SK-N-MC (cell line): Measurements from ENCODE around the gene THYN1.

Experiments used
- DNase-seq: peaks from one replicate; pipeline ENCODE4 v3.0.0-alpha.2; 2011; ENCODE audit warnings: low read depth, low spot score
- H3K27ac ChIP-seq: fragments of 200-600 bp; sonication (generic); 2 replicates; pipeline ENCODE4 v1.5.1; 2016; ENCODE audit warnings: mixed run types
- H3K36me3 ChIP-seq: fragments of 200-600 bp; sonication (generic); 2 replicates; pipeline ENCODE4 v1.6.1; 2017; ENCODE audit warnings: antibody characterized with exemption, low read length, mixed read lengths; ENCODE audit not compliant: insufficient read depth
- H3K4me3 ChIP-seq: fragments of 200-600 bp; sonication (generic); 2 replicates; pipeline ENCODE4 v1.5.1; 2016
- H3K9ac ChIP-seq: fragments of 200-600 bp; sonication (generic); 2 replicates; pipeline ENCODE4 v1.8.0; 2017; ENCODE audit warnings: mixed run types, mixed read lengths; ENCODE audit not compliant: insufficient read length
- H3K9me3 ChIP-seq: fragments of 200-600 bp; sonication (generic); 2 replicates; pipeline ENCODE4 v1.6.1; 2017; ENCODE audit warnings: low read depth, mild to moderate bottlenecking, antibody characterized with exemption, low read length, moderate library complexity, mixed read lengths
- EZH2 ChIP-seq: fragments of 200-600 bp; sonication (generic); IDR thresholded peaks from one replicate; pipeline ENCODE4 v1.6.1; 2017; ENCODE audit warnings: antibody characterized with exemption
- FOXP2 ChIP-seq: optimal IDR thresholded peaks from 2 replicates; pipeline ENCODE3; 2011; ENCODE audit warnings: mild to moderate bottlenecking, moderate library complexity; ENCODE audit not compliant: insufficient read depth; ENCODE audit errors: extremely low read length, control extremely low read depth
- POLR2AphosphoS5 ChIP-seq: IDR thresholded peaks from 2 replicates; pipeline ENCODE4 v1.6.1; 2012; ENCODE audit warnings: mild to moderate bottlenecking, low read depth, low read length, borderline replicate concordance

The THYN1 gene

GRCh38 chr11:134224710-134225664, 28.2 kb downstream of the THYN1 start:
- Histone ChIP-seq H3K36me3 (peaks cover 14% of the 10 kb centered on the region), H3K9me3 (no peaks in the 10 kb centered on the region), H3K9ac (peak overlapping the region; percentile 73), H3K27ac (no peak overlapping the region), H3K4me3 (peak overlapping the region; percentile 99)
- DNase-seq: no peak
- no peak for TF ChIP-seq EZH2
- no peak for TF ChIP-seq POLR2AphosphoS5
- TF ChIP-seq FOXP2: no peak

GRCh38 chr11:134223836-134224709, 29.1 kb downstream of the THYN1 start, which contains the start of the genes NCAPD3 and VPS26B:
Gene NCAPD3, minus strand, starts transcription at chr11:134223967. Its CDS starts 41 bp downstream, at chr11:134223926.
Gene VPS26B, plus strand, starts transcription at chr11:134224671. Its CDS starts 452 bp downstream, at chr11:134225123.
- peak within 1 kb of the TSS; percentile 89 for H3K9ac ChIP-seq
- peak within 1 kb of the TSS; percentile 99 for H3K4me3 ChIP-seq
- peak; percentile 70 for DNase-seq
- H3K9me3 ChIP-seq: no peaks in the 10 kb centered on the region
- H3K27ac ChIP-seq: peak within 1 kb of the TSS; percentile 71; the same call in 1 of the 2 replicates
- TF ChIP-seq EZH2: no peak
- peak; percentile 36 for TF ChIP-seq FOXP2
- peak; percentile 94 for TF ChIP-seq POLR2AphosphoS5
- peaks cover 21% of the 10 kb centered on the region for H3K36me3 ChIP-seq

- peaks cover 31% of the 10 kb centered on the region for H3K36me3 ChIP-seq
- TF ChIP-seq POLR2AphosphoS5 (no peak), EZH2 (no peak), FOXP2 (no peak)
- no peak overlapping the region for H3K27ac ChIP-seq
- H3K9ac ChIP-seq: peak overlapping the region; percentile 78
- no peaks in the 10 kb centered on the region for H3K9me3 ChIP-seq
- DNase-seq: no peak
- H3K4me3 ChIP-seq: peak overlapping the region; percentile 99
Measured at GRCh38 chr11:134223121-134223520, 30.0 kb downstream of the THYN1 start.

GRCh38 chr11:134216816-134217215, 36.3 kb downstream of the THYN1 start:
- Histone ChIP-seq H3K9me3 (no peaks in the 10 kb centered on the region), H3K27ac (no peak overlapping the region), H3K4me3 (no peak overlapping the region), H3K9ac (no peak overlapping the region), H3K36me3 (peaks cover 78% of the 10 kb centered on the region)
- TF ChIP-seq FOXP2 (no peak), EZH2 (no peak), POLR2AphosphoS5 (no peak)
- no peak for DNase-seq

GRCh38 chr11:134215836-134216235, 37.3 kb downstream of the THYN1 start:
- H3K27ac ChIP-seq: no peak overlapping the region
- no peaks in the 10 kb centered on the region for H3K9me3 ChIP-seq
- no peak for DNase-seq
- no peak overlapping the region for H3K9ac ChIP-seq
- H3K4me3 ChIP-seq: no peak overlapping the region
- TF ChIP-seq EZH2: no peak
- no peak for TF ChIP-seq POLR2AphosphoS5
- TF ChIP-seq FOXP2: no peak
- peaks cover 87% of the 10 kb centered on the region for H3K36me3 ChIP-seq

GRCh38 chr11:134207538-134208239, 45.5 kb downstream of the THYN1 start:
- no peaks in the 10 kb centered on the region for H3K9me3 ChIP-seq
- no peak for DNase-seq
- no peak overlapping the region for H3K4me3 ChIP-seq
- peaks cover 91% of the 10 kb centered on the region for H3K36me3 ChIP-seq
- TF ChIP-seq FOXP2: no peak
- no peak for TF ChIP-seq EZH2
- TF ChIP-seq POLR2AphosphoS5: no peak
- H3K9ac ChIP-seq: no peak overlapping the region
- H3K27ac ChIP-seq: no peak overlapping the region

- H3K9ac ChIP-seq: no peak overlapping the region
- peaks cover 93% of the 10 kb centered on the region for H3K36me3 ChIP-seq
- H3K9me3 ChIP-seq: no peaks in the 10 kb centered on the region
- DNase-seq: no peak
- no peak for TF ChIP-seq EZH2
- TF ChIP-seq POLR2AphosphoS5: no peak
- H3K4me3 ChIP-seq: no peak overlapping the region
- H3K27ac ChIP-seq: no peak overlapping the region
Measured at GRCh38 chr11:134206185-134206584, 47.0 kb downstream of the THYN1 start.
